HG02759 (cell line): ENCODE measurements around the gene UNC45B.
"Not testable (repeated sequence)": the region's sequence is repeated elsewhere in the genome, so short reads cannot be mapped to it uniquely, and the experiment has no call there.

ENCODE experiments used
- ATAC-seq: cut with Tn5 transposase; IDR thresholded peaks from one replicate; pipeline ENCODE4 v1.9.1; 2021; ENCODE audit warnings: mild to moderate bottlenecking, moderate library complexity; ENCODE audit not compliant: unreplicated experiment

Gene UNC45B

GRCh38 chr17:35213412-35213940 is 65.9 kb downstream of the UNC45B start:
- ATAC-seq, result no peak

DNA sequence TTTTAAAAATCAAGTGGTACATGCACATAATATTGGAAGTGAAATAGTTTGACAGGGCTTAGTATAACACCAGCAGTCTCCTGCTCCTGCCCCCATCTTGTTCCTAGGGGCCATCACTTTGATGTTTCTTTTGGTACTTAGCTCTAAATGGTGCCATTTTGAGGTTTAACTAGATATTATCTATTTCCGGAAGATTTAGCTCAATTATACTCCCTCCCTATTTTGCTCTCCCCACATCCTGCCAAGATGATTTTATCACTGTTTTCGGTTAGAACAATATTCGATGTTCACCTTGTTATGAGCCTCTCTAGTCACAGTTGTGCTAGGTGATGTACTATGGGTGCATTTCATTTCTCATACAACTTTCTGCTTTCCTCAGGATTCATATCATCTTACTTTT is 66.6 kb downstream of the UNC45B start:
- ATAC-seq, result no peak

- no peak for ATAC-seq
Observed at GRCh38 chr17:35214631-35215273, 67.1 kb downstream of the UNC45B start.

DNA sequence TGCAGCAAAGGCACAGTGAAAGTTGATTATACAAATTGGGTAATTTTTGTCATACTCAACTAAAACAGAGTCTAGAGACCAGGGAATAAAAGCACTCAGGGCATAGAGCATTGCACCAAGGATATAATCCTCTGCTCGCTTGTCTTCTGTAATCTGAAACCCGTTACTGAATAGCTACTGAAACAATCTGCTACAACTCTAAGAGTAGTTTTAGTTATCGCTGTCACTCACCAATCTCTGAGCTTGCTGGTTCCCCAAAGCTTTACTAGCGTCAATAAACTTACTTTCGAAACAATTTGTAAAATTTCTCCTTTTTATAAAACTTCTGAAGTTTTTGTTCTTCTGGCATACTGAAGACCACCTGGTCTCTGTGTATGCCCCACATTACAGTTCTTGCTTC is 69.5 kb downstream of the UNC45B start:
- no peak for ATAC-seq

DNA sequence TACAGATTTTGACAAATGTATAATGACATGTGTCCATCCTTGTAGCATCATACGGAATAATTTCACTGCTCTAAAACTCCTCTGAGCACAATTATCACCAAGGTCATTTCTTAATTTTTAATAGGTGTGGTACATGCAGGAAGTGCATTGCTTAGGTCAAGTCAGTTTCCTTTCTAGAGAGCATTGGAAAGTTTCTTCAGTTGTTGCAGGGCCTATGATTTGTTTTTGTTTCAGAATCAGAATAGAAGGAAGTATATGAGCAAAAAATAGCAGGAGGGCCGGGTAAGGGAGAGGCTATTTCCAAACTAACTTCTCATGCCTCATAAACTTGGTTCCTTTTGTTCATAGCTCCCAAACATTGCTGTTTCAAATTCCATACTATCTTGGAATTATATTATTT is 71.3 kb downstream of the UNC45B start:
- no peak for ATAC-seq

GRCh38 chr17:35222452-35222851 is 74.8 kb downstream of the UNC45B start:
- no peak for ATAC-seq

DNA sequence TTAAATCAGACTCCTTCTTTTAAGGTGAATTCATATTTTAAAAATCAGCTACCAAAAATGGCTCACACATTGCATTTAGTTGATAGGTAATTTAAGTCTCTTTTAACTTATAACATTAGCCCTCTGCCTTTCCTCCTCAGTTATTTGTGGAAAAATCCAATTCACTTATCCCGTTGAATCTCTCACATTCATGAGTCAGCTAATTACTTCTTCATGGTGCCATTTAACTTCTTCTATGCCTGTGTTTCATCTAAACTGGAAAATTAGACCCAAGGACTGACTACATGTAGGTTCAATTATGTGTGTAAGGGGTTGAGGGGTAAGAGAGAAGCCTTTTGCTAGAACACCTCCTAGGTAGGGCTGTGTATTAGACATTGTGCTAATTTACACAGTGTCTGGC is 76.8 kb downstream of the UNC45B start:
- ATAC-seq, result no peak

DNA sequence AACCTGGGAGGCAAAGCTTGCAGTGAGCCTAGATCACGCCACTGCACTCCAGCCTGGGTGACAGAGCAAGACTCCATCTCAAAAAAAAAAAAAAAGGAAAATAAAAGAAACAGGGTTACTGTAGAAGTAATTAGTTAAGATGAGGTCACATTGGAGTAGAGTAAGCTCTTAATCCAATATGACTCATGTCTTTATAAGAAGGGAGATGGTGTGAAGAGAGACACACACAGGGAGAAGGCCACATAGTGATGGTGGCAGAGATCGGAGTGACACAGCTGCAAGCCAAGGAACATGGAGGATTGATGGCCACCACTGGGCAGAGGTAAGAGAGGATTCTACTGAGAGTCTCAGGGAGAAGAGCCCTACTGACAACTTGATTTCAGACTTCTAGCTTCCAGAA is 79.9 kb downstream of the UNC45B start:
- ATAC-seq, result no peak

- no peak for ATAC-seq
Observed at GRCh38 chr17:35229638-35230037, 82.0 kb downstream of the UNC45B start.

- not testable (repeated sequence) for ATAC-seq
Observed at GRCh38 chr17:35234315-35234714, 86.7 kb downstream of the UNC45B start.

DNA sequence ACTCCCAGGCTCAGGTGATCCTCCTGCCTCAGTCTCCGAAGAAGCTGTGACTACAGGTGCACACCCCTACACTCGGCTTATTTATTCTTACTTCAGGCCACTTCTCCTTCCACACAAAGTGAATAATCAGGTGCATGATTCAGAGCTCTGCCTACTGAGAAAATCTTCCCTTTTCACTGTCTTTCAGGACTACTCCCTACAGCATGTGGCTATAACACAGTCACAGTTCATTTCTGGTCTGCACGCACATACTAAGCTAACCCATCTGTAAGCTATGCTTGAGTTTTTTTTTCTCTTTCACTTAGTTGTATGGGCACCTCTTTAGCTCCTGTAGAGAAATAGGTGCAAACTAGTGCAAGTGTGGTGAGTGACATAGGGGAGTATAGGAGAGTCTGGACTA is 87.7 kb downstream of the UNC45B start:
- no peak for ATAC-seq

DNA sequence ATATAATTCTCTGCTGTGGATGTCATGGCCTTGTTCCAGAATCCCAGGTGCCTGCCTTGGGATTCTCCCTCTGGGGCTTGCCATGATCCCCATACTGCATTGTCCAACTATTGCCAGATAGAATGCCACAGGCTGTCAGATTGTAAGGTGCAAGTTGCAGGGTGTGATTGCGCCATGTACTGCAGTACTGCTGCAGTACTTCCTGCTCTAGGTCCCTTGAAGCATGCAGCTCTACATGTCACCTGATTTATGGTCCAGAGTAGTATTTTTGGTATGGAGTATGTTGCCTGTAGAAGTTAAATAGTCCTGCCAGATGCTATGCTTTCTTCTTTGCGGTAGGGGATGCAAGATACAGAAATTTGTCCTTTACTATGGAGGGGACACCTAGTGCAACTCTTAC is 88.3 kb downstream of the UNC45B start:
- no peak for ATAC-seq

DNA sequence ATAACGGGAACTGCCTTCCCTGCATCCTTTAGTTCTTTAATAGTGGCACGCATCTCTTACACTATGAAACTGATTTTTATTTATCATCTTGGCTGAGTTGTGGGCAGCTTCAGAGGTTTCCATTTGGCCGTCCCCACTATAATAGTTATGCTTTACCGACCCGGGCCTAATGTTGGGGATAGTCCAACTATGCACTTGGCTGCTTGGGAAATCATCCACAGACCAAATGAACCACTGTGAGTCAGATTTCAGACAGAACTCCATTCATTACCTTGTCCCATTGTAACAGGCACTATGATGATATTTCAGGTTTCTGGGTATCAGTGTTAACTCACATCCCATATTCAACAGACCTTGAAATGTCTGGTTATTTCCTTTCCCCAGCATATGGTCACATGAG is 89.2 kb downstream of the UNC45B start:
- no peak for ATAC-seq

DNA sequence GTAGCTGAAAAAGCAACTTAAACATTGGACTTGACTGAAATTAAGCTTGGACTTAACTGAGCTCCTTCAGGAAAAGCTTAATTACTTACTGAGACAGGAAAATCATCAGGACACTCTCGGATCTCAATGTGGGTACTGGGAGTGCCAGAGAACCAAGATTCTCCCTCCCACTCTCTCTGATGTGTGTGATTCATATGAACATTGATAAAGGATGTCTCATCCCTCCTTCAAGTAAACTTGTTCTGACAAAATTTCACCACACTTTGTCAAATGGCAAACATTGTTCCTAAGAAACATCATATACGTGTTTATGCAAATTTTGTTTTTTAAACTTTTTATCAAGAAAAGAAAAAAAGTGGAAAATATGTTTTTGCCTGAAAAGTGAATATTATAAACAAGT is 91.2 kb downstream of the UNC45B start:
- no peak for ATAC-seq
